HAP-1 (cell line): ENCODE measurements around the gene MAGI1.
A peak's percentile ranks its signal among the peaks of the same experiment; 100 is the strongest.

Experiments used
- DNase-seq, 2 experiments: peaks; one replicate each; pipeline ENCODE4 v3.0.0-alpha.2; 2016 to 2020; ENCODE audit warnings: low spot score in 2 of 2
- H3K27me3 ChIP-seq: fragments of 250-450 bp; sonication (Bioruptor Pico); 2 replicates; pipeline ENCODE4 v1.5.1; 2020; ENCODE audit warnings: low read depth, mild to moderate bottlenecking, moderate library complexity
- H3K36me3 ChIP-seq: fragments of 250-450 bp; sonication (Bioruptor Pico); replicated peaks from 2 replicates; pipeline ENCODE4 v1.5.1; 2020; ENCODE audit warnings: mild to moderate bottlenecking
- H3K4me1 ChIP-seq: fragments of 250-450 bp; sonication (Bioruptor Pico); 2 replicates; pipeline ENCODE4 v1.5.1; 2020; ENCODE audit warnings: mild to moderate bottlenecking
- H3K4me3 ChIP-seq: fragments of 250-450 bp; sonication (Bioruptor Pico); 2 replicates; pipeline ENCODE4 v1.5.1; 2020; ENCODE audit warnings: mild to moderate bottlenecking, moderate library complexity
- H3K9me3 ChIP-seq: fragments of 250-450 bp; sonication (Bioruptor Pico); 2 replicates; pipeline ENCODE4 v1.5.1; 2020; ENCODE audit warnings: mild to moderate bottlenecking, moderate library complexity
- in situ Hi-C: fragments of 300-500 bp; cut with MboI; formaldehyde crosslinking; loops from 3 replicates; pipeline ENCODE4 v1.14.3; 2020; ENCODE audit warnings: low sequenced_read_pairs, inconsistent platforms, mixed read lengths

The MAGI1 gene

DNA sequence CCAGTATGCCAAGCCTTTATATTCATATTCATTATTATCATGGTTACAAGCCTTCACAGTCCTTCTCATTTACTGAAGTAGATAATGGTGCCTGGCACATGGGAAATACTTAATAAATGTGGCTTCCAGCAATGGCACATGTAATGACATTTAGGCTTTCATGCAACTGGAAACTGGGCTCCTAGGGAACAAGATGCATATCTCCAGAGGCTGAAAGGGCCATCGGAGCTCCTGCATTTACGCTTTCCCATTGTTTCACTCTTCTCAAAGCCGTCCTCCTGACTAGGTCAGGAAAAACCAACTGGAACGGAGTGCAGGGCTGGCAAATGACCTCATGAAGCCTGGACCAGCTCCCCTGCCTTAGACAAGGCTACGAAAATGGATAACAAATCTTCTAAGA, 474.9 kb downstream of the MAGI1 start:
- no peaks in the 10 kb centered on the region for H3K9me3 ChIP-seq
- H3K36me3 ChIP-seq: no peaks in the 10 kb centered on the region
- no peak for DNase-seq
- no peaks in the 10 kb centered on the region for H3K27me3 ChIP-seq
- peaks cover 22% of the 10 kb centered on the region for H3K4me1 ChIP-seq
- in situ Hi-C loops: no loop called here
- H3K4me3 ChIP-seq: no peak overlapping the region

DNA sequence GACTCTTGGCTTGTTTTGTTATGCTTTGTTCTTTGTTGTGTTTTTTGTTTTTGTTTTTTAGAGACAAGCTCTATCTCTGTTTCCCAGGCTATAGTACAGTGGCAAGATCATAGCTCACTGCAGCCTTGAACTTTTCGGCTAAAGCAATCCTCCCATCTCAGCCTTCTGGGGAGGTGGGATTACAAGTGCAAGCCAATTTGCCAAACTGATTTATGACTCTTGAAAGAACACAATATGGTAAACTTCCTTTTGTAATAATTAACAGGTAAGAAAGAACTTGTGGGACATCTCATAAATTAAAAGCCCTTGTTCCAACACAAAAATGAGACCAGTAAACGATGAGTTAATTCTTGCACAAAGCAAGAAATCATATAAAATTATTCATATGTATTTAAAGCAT, 476.3 kb downstream of the MAGI1 start:
- H3K4me3 ChIP-seq: no peak overlapping the region
- no peaks in the 10 kb centered on the region for H3K36me3 ChIP-seq
- H3K9me3 ChIP-seq: no peaks in the 10 kb centered on the region
- peaks cover 27% of the 10 kb centered on the region for H3K4me1 ChIP-seq
- in situ Hi-C loops: no loop called here
- no peaks in the 10 kb centered on the region for H3K27me3 ChIP-seq
- no peak for DNase-seq

DNA sequence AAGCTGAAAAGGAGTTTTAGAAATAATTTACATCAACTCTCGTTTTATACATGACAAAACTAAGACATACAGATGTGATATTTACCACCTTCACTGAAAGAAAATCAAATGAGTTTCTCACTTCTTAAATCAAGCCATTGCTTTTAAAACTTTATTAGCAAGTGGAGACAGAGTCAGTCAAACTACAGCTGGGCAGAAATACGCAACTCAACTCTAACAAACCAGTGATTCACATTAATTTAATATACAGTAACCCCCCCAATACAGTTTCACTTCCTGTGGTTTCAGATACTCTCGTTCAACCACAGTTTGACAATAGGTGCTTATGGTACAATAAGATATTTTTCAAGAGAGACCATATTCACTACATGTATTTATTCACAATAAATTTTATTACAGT, 477.1 kb downstream of the MAGI1 start:
- Histone ChIP-seq H3K27me3 (no peaks in the 10 kb centered on the region), H3K9me3 (no peaks in the 10 kb centered on the region), H3K4me3 (no peak overlapping the region), H3K36me3 (no peaks in the 10 kb centered on the region), H3K4me1 (peaks cover 27% of the 10 kb centered on the region)
- DNase-seq: no peak
- in situ Hi-C loops: no loop called here

DNA sequence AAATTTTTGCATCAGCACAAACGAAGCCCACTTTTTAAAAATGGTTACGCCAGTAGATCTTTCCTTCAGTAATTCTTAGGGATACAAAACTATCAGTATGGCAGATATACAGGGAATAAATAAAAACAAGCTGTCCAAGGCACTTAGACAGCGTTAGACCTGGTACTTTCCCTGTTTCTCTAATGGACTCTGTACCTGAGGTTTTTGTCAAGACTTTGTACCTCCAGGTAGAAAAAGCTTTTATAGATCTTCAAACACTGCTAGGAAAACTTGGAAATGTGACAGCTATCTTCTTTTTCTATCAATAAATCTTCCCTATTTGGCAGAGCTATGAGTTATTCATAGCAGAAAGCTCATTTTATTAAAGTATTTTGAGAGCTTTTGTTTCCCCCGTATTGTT, 477.8 kb downstream of the MAGI1 start:
- no peaks in the 10 kb centered on the region for H3K36me3 ChIP-seq
- no peak for DNase-seq
- H3K4me3 ChIP-seq: no peak overlapping the region
- peaks cover 27% of the 10 kb centered on the region for H3K4me1 ChIP-seq
- in situ Hi-C loops: no loop called here
- no peaks in the 10 kb centered on the region for H3K9me3 ChIP-seq
- H3K27me3 ChIP-seq: no peaks in the 10 kb centered on the region

DNA sequence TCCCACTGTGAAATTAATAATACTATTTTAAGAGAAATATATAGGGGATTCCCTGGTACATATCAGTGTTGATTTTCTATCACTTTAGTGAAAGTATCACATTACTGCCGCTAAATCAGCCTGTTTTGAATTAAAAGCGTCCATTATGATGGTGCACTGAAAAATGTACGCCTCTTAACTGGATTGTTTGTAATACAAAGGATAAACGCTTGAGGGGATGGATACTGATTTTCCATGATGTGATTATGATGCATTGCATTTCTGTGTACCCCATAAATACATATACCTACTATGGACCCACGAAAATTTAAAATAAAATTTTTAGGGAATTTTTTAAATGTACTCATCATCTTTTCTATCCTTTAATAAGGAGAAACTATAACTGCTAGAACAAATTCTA, 478.6 kb downstream of the MAGI1 start:
- DNase-seq: peak in 1 of 2 experiments; percentile 27
- H3K4me1 ChIP-seq: peaks cover 27% of the 10 kb centered on the region
- H3K9me3 ChIP-seq: no peaks in the 10 kb centered on the region
- no peak overlapping the region for H3K4me3 ChIP-seq
- in situ Hi-C loops: no loop called here
- H3K27me3 ChIP-seq: no peaks in the 10 kb centered on the region
- no peaks in the 10 kb centered on the region for H3K36me3 ChIP-seq

DNA sequence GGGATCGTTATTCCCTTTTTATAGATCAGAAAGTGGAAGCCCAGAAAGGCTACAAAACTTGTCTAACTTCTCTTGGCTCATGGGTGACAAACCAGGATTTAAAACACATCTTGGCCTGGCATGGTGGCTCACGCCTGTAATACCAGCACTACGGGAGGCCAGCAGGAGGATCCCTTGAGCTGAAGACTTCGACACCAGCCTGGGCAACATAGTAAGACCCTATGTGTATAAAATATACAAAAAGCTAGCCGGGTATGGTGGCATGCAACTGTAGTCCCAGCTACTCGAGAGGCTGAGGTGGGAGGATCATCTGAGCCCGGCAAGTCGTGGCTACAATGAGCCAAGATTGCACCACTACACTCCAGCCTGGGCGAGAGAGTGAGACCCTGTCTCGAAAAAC, 479.1 kb downstream of the MAGI1 start:
- Histone ChIP-seq H3K9me3 (no peaks in the 10 kb centered on the region), H3K4me3 (no peak overlapping the region), H3K27me3 (no peaks in the 10 kb centered on the region), H3K36me3 (no peaks in the 10 kb centered on the region), H3K4me1 (peaks cover 26% of the 10 kb centered on the region)
- in situ Hi-C loops: no loop called here
- DNase-seq: no peak

DNA sequence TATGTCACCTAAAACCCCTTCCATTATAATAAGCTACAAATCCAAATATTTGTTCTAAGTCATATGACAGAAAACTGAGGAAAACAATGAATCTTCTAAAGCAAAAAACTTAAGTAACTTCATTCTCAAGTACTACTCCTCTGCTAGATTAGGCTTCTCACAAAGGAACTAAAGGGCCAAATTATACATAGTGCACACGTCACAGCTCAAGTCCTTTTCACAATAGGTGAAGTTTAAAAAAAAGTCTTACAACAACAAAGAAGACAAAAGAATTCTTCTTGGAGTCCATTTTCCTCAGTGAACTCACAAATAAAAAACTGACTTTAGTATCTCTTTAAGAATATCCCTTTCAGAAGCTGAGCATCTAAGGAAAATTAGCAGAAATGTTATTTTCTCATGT, 479.9 kb downstream of the MAGI1 start:
- H3K4me3 ChIP-seq: no peak overlapping the region
- H3K4me1 ChIP-seq: peaks cover 21% of the 10 kb centered on the region
- H3K36me3 ChIP-seq: no peaks in the 10 kb centered on the region
- no peaks in the 10 kb centered on the region for H3K9me3 ChIP-seq
- in situ Hi-C loops: no loop called here
- peak in 1 of 2 experiments; percentile 91 for DNase-seq
- no peaks in the 10 kb centered on the region for H3K27me3 ChIP-seq

DNA sequence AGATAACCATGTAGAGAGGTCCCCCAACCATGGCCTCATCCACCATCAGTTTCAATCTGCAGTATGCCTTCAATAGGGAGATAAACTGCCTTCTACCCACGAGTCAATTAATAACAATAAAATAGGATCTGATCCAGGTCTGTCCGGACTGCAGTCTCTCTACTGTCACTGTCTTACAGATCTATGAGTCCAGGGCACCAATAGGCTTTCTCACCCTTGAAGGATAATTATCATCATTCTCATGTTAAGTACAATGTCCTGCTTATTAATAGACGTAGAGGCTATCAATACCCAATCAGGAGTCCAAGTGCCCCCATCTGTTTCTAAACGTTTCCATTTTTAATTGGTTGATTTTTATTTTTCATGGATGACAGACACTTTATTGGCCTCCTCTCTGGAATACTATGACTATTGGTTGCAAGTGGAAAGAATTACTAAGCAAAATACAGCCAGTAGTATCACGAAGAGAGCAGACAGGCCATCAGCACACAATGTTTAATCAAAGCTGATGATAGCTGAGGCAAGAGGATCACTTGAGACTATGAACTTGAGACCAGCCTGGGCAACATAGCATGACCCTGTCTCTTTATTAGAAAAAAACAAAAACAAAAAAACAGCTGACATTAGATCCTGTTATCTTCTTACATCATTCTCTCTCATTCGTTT, 480.7 kb downstream of the MAGI1 start:
- no peaks in the 10 kb centered on the region for H3K36me3 ChIP-seq
- H3K27me3 ChIP-seq: no peaks in the 10 kb centered on the region
- no peak for DNase-seq
- no peaks in the 10 kb centered on the region for H3K9me3 ChIP-seq
- in situ Hi-C loops: no loop called here
- H3K4me3 ChIP-seq: no peak overlapping the region
- H3K4me1 ChIP-seq: peaks cover 21% of the 10 kb centered on the region

DNA sequence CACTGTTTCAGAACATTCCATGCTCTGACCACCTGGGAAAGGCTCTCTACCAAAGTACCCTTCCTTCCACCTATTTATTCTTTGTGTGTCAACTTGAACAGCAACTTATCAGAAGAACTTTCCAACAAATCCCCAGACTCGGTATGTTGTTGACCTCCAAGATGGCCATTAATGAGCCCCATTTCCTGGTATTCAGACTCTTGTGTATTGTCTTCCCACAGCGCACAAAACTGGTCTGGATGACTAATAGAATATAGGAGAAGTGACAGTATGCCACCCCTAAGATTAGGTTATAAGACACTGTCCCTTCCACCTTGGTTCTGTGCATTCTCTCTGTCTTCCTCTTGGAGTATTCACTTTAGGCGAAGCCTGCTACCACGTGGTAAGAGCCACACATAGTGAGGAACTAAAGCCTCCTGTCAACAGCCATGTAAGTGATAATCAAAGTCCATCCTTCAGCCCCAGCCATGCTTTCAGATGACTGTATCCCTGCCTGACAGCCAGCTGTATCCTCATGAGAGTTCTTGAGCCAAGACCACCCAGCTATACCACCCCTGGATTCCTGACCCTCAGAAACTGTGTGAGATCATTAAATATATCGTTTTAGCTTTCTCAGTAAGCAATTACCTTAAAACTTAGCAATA, 481.7 kb downstream of the MAGI1 start:
- Histone ChIP-seq H3K4me1 (peaks cover 21% of the 10 kb centered on the region), H3K27me3 (no peaks in the 10 kb centered on the region), H3K36me3 (no peaks in the 10 kb centered on the region), H3K4me3 (no peak overlapping the region), H3K9me3 (no peaks in the 10 kb centered on the region)
- no peak for DNase-seq
- in situ Hi-C loops: no loop called here

DNA sequence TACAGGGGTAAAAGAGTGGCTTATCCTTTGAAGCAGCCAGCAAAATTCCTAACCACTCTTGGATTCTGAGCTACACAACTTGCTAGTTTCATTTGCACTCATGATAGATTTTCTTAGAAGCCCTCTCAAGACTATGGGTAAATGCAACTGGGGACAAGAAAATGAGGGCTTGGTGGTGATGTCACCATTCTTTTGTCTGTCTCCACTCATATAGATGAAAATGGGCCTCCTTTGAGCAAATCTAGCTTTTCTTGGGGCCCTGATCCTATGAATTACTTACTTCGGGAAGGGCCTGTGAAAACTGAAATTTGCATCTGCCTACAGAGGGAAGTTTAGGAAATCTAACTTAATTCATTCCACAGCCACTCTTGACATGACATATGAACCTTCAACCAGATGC, 486.3 kb downstream of the MAGI1 start:
- H3K4me3 ChIP-seq: no peak overlapping the region
- H3K4me1 ChIP-seq: no peaks in the 10 kb centered on the region
- no peaks in the 10 kb centered on the region for H3K27me3 ChIP-seq
- no peaks in the 10 kb centered on the region for H3K36me3 ChIP-seq
- DNase-seq: no peak
- in situ Hi-C loops: no loop called here
- no peaks in the 10 kb centered on the region for H3K9me3 ChIP-seq

DNA sequence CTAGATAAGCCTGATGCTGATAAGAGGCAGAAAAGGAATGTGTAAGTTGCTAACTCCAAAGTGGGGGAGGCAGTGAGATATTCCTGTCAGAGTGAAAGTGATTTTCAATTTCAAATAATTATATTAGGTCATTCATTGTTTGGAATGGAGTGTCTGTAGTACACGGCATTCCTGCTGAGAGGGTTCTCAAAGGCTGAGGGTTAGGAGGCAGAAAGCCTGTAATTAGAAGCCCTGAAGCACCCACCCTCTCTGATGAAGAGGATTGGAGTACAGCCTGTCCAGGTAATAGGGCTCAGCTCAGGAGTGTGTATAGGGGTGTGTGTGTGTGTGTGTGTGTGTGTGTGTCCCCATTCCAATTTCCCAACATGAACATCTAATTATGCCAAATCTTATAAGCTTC, 486.8 kb downstream of the MAGI1 start:
- Histone ChIP-seq H3K36me3 (no peaks in the 10 kb centered on the region), H3K9me3 (no peaks in the 10 kb centered on the region), H3K4me1 (no peaks in the 10 kb centered on the region), H3K4me3 (no peak overlapping the region), H3K27me3 (no peaks in the 10 kb centered on the region)
- in situ Hi-C loops: no loop called here
- no peak for DNase-seq

DNA sequence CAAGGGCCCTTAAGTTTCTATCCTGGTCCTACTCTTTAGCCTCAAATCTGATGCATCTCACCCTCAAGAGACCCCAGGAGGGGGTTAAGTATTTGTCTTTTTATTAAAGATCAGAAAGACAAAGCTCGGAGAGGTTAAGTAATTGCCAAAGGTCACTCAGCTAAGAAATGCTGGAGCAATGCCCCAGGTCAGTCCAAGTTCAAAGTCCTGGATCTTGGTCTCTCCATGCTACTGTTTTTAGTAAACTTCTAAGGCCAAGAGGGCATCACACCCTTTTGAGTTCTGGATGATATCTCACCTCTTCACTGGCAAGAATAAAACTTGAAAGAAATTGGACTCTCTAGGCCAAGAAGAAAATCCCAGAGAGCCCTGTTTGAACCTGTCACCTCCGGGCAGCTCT, 488.6 kb downstream of the MAGI1 start:
- Histone ChIP-seq H3K36me3 (no peaks in the 10 kb centered on the region), H3K4me1 (peaks cover 4% of the 10 kb centered on the region; the same call in 1 of the 2 replicates), H3K9me3 (no peaks in the 10 kb centered on the region), H3K4me3 (no peak overlapping the region), H3K27me3 (no peaks in the 10 kb centered on the region)
- DNase-seq: no peak
- in situ Hi-C loops: no loop called here

DNA sequence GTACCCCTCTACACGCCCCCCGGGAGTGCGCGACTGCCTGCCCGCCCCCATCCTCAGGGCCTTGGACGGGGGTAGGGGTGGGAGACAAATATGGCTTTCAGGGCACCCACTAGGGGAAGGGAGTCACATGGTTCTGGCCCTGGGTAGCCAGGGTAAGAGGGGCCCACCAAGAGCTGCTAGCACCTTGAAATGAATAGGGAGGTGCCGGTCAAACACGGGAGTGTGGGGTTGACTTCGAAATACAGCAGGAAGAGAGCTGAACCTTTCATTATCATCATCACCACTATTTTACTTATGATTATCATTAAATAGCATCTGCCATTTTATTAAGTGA, 489.1 kb downstream of the MAGI1 start:
- Histone ChIP-seq H3K4me3 (no peak overlapping the region), H3K9me3 (no peaks in the 10 kb centered on the region), H3K27me3 (no peaks in the 10 kb centered on the region), H3K4me1 (peaks cover 4% of the 10 kb centered on the region; the same call in 1 of the 2 replicates), H3K36me3 (no peaks in the 10 kb centered on the region)
- in situ Hi-C loops: no loop called here
- DNase-seq: no peak

DNA sequence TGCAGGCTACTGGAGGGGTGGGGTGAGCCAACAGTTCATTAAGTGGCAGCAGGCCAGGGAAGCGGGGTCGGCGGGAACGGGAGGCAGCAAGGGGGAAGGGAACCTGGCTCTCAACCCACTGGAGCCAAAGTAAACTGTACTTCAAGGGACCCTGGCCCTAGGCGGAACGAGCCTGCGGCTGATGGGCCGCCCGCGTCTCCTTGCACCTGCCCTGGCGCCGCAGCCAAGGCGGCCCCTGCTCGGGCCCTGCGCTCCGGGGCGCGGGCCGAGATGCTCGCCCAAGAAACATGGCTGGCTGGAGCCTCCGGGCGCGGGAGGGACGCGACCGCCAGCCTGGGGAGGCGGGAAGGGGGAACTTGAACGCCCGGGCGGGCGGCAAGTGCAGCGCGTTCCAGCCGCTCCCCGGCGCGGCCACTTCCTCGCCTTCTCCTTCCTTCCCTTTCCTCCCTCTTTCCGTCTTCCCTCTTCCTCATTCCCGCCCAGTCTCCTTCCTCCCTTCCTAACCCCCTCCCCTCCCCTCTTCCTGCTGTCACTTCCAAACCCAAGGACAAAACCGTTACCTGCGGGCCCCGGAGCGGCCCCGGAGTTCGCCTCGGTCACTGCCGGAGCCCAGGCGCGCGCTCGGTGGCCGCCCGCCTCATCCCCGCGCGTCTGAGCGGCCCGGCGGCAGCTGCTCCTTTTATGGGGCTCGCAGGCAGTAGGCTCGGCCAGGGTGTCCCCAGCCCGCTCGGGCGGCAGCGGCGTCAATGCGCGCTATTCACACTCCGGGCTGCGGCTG, 489.7 kb downstream of the MAGI1 start:
- peaks cover 4% of the 10 kb centered on the region; the same call in 1 of the 2 replicates for H3K4me1 ChIP-seq
- no peaks in the 10 kb centered on the region for H3K9me3 ChIP-seq
- in situ Hi-C loops: no loop called here
- H3K4me3 ChIP-seq: no peak overlapping the region
- no peaks in the 10 kb centered on the region for H3K27me3 ChIP-seq
- DNase-seq: no peak
- no peaks in the 10 kb centered on the region for H3K36me3 ChIP-seq
